ENCODE results near the gene RAPGEF6. TPM values are rescaled to one million over a fixed set of nuclear protein-coding genes. Genes with fewer than 3 reads are reported as not detected.

RAPGEF6 gene
- total RNA-seq, 1 experiment from 2014 or later: 27.6 TPM

DNA sequence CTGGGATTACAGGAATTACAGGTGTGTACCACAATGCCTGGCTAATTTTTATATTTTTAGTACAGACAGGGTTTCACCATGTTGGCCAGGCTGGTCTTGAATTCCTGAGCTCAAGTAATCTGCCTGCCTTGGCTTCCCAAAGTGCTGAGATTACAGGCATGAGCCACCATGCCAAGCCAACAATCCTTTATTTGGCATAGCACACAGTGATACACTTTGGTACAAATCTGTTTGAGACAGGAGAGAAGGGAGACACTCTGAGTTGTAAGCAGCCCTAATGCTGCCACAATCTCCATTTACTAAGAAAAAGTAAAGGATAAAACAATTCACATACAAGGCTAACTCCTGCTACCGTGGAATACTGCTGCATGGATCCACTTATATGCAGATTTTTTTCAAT is 177.8 kb downstream of the RAPGEF6 start:
- Histone ChIP-seq H3K4me1 (no peaks in the 10 kb centered on the region), H3K4me3 (no peak overlapping the region), H3K27ac (no peak overlapping the region), H3K36me3 (peaks cover 12% of the 10 kb centered on the region), H3K9me3 (replicated peaks) (no peaks in the 10 kb centered on the region), H3K27me3 (no peaks in the 10 kb centered on the region)
- no peak for DNase-seq

DNA sequence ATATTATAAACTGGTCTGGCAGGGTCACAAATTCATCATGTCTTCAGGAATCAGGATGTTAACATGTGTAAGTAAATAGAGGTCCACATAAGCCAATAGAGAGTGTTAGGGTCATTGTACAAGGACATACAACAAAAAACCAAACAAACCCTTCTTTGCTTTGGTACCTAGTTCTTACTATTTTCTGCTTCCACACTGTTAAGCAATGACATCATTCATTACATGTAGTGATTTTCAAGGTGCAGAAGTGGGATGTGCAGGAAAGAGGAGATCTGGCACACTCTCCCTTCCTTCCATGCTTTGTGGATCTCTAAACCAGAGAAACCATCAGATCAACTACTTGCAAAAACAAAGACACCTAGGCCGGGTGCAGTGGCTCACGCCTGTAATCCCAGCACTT is 184.1 kb downstream of the RAPGEF6 start:
- Histone ChIP-seq H3K27me3 (no peaks in the 10 kb centered on the region), H3K27ac (no peak overlapping the region), H3K4me1 (no peaks in the 10 kb centered on the region), H3K4me3 (no peak overlapping the region), H3K36me3 (peaks cover 17% of the 10 kb centered on the region), H3K9me3 (replicated peaks) (no peaks in the 10 kb centered on the region)
- no peak for DNase-seq

DNA sequence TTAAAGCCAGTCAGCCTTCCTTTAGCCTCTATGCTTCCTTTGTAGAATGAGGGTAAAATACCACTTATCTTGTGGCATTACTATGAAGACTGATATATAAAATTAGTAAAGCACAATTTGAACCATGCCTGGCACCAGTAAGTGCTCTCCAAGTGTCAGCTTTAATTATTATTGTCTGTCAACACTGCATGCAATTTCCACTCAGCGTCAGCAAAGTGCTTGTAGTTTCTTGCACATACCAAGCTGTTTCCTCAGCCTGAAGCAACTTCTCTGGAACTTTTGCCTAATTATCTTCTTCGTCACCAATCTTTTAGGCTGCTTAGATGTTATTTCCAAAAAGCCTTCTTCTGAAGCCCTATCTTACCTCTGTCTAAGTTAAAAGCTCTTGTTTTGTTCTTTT is 193.8 kb downstream of the RAPGEF6 start:
- Histone ChIP-seq H3K36me3 (peaks cover 34% of the 10 kb centered on the region), H3K27me3 (no peaks in the 10 kb centered on the region), H3K27ac (no peak overlapping the region), H3K9me3 (replicated peaks) (no peaks in the 10 kb centered on the region), H3K4me1 (no peaks in the 10 kb centered on the region), H3K4me3 (no peak overlapping the region)
- no peak for DNase-seq

DNA sequence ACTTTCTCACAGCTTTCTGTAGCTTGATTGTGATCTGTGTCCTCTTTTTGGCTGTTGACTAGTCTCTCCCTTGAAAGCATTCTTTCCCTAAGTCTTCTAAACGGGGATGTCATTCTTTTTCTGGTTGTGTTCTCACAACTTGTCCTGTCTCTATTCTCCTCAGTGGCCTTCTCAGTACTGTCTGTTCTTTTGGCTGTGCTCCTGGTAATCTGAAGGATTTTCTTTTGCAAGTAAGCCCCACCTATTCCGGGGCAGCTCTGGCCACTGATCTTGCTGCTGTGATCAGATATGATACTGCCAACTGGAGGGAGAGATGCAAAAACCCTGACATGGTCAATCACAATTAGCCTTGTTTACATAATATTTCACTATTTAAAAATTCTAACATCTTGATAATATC is 198.9 kb downstream of the RAPGEF6 start:
- Histone ChIP-seq H3K36me3 (peaks cover 39% of the 10 kb centered on the region), H3K27ac (no peak overlapping the region), H3K4me1 (no peaks in the 10 kb centered on the region), H3K9me3 (replicated peaks) (no peaks in the 10 kb centered on the region), H3K27me3 (no peaks in the 10 kb centered on the region), H3K4me3 (no peak overlapping the region)
- DNase-seq: no peak

GRCh38 chr5:131433109-131433508 is 201.9 kb downstream of the RAPGEF6 start:
- no peak overlapping the region for H3K4me3 ChIP-seq
- H3K36me3 ChIP-seq: peaks cover 36% of the 10 kb centered on the region
- no peak overlapping the region for H3K27ac ChIP-seq

GRCh38 chr5:131431794-131432193 is 203.2 kb downstream of the RAPGEF6 start:
- Histone ChIP-seq H3K9me3 (replicated peaks) (no peaks in the 10 kb centered on the region), H3K4me3 (no peak overlapping the region), H3K36me3 (peaks cover 39% of the 10 kb centered on the region), H3K27ac (no peak overlapping the region), H3K4me1 (no peaks in the 10 kb centered on the region), H3K27me3 (no peaks in the 10 kb centered on the region)
- no peak for DNase-seq

More at GRCh38 chr5:131433109-131433508, 201.9 kb downstream of the RAPGEF6 start:
- Histone ChIP-seq H3K4me1 (no peaks in the 10 kb centered on the region), H3K9me3 (replicated peaks) (no peaks in the 10 kb centered on the region), H3K27me3 (no peaks in the 10 kb centered on the region)
- DNase-seq: no peak

DNA sequence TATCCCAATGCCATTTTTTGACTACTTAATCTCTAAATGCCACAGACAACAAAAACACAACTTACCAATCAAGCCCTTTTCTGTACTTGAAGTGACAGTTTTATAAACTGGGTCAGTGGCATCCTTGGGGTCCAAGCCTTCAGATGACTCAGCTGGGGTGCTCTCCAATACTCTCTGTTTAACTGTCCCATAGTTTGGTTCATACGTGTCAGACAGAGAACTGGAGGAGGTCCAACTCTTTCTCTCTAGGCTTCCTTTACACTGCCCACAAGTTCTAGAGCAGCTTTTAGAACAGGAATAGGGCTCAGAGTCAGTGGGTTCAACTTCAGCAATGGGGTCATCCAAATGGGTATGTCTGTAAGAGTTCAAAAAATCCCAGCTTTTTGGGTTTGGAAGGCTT is 204.2 kb downstream of the RAPGEF6 start:
- DNase-seq: no peak
- Histone ChIP-seq H3K27me3 (no peaks in the 10 kb centered on the region), H3K36me3 (peaks cover 36% of the 10 kb centered on the region), H3K27ac (no peak overlapping the region), H3K4me3 (no peak overlapping the region), H3K4me1 (no peaks in the 10 kb centered on the region), H3K9me3 (replicated peaks) (no peaks in the 10 kb centered on the region)

- H3K9me3 ChIP-seq (replicated peaks): no peaks in the 10 kb centered on the region
- no peaks in the 10 kb centered on the region for H3K4me1 ChIP-seq
- H3K4me3 ChIP-seq: no peak overlapping the region
- no peaks in the 10 kb centered on the region for H3K27me3 ChIP-seq
- DNase-seq: no peak
- H3K36me3 ChIP-seq: peaks cover 17% of the 10 kb centered on the region
- H3K27ac ChIP-seq: no peak overlapping the region
Observed at GRCh38 chr5:131426011-131426410, 209.0 kb downstream of the RAPGEF6 start.

DNA sequence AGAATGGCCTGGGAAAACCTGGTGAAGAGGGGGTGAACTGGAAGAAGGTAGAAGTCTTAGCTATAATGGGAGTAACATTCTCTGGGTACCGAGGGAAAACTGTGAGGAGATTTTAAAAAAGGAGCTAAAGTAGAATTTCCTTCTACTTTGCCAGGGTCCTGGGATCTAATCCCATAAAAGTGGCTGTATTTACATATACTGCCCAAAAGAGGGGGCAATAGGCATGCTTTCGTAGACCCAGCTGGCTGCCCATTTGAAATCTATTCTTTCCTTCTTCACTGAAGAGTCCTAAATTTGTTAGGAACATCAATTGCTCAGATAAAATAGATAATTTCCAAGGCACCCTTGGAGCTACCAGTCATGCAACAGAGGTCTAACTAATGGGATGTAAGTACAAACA is 212.0 kb downstream of the RAPGEF6 start:
- H3K9me3 ChIP-seq (replicated peaks): no peaks in the 10 kb centered on the region
- no peaks in the 10 kb centered on the region for H3K4me1 ChIP-seq
- H3K27me3 ChIP-seq: no peaks in the 10 kb centered on the region
- H3K27ac ChIP-seq: no peak overlapping the region
- H3K4me3 ChIP-seq: no peak overlapping the region
- H3K36me3 ChIP-seq: peaks cover 4% of the 10 kb centered on the region; the same call in 1 of the 2 replicates
- peak; percentile 15 to 56 for DNase-seq

DNA sequence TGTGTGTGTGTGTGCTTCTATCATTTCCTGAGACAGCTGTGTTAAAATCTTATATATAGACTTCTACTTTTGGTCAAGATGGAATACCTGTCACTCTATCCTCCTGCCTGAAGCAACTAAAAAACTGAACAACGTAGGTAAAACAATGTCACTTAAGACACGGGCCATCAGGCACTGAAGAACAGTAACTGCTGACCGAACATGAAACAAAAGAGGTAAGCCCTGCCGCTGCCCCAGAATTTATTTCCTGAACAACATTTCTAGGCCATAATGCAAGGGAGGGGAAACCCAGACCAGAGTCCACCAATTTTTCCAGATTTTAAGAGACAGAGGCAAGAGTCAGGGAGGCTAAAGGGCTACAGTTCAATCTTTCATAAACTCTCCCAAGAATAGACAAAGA is 215.2 kb downstream of the RAPGEF6 start:
- H3K27me3 ChIP-seq: no peaks in the 10 kb centered on the region
- H3K4me3 ChIP-seq: no peak overlapping the region
- no peaks in the 10 kb centered on the region for H3K9me3 ChIP-seq (replicated peaks)
- no peak overlapping the region for H3K27ac ChIP-seq
- no peaks in the 10 kb centered on the region for H3K4me1 ChIP-seq
- H3K36me3 ChIP-seq: no peaks in the 10 kb centered on the region
- DNase-seq: no peak

GRCh38 chr5:131418846-131419245 is 216.2 kb downstream of the RAPGEF6 start:
- H3K4me1 ChIP-seq: no peaks in the 10 kb centered on the region
- no peaks in the 10 kb centered on the region for H3K27me3 ChIP-seq
- no peak overlapping the region for H3K4me3 ChIP-seq
- H3K9me3 ChIP-seq (replicated peaks): no peaks in the 10 kb centered on the region
- no peak overlapping the region for H3K27ac ChIP-seq
- no peaks in the 10 kb centered on the region for H3K36me3 ChIP-seq
- no peak for DNase-seq

DNA sequence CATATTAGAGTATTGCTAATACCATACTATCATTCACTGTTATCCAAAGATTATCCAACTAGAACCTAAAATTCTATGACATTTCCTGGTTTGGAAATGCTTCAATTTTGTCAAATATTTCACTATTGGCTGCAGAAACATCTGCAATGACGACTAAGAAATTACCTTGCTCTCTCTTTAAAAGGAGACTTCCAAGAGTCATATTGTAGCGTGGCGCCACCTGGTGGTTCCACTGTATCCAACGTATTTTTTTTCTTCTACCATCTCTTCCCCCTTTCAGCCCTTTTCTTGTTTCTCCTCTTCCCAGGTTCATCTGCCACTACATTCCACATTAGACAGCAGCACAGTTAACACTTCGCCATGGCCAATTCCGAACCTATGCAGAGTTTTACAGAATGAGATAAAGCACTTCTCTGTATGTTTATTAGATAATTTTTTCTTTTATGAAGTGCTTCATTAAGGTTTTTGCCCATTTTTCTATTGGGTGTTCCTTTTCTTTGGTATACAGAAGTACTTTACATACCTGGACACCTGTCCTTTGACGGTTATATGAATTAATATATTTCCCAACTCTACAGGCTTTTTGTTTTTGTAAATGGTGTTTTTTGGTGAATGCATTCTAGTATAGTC is 217.7 kb downstream of the RAPGEF6 start:
- DNase-seq: peak; percentile 65 to 87
- no peak overlapping the region for H3K27ac ChIP-seq
- no peaks in the 10 kb centered on the region for H3K27me3 ChIP-seq

DNA sequence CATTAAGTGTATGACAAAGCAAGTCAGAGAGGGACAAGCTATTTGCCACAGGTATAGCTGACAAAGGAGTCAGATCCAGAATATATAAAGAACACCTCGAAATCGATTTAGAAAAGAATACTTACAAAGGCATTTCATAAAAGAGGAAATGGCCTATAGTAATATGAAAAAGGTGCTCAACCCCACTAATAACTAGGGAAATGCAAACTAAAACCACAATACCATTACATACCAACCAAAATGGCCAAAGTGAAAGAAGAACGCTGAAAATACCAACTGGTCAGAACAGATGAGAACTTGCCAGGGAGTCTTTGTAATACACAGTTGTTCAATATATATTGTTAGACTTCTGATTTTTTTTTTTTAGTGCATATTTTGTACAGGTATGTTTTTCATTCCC is 218.3 kb downstream of the RAPGEF6 start:
- DNase-seq: no peak
- Histone ChIP-seq H3K27me3 (no peaks in the 10 kb centered on the region), H3K36me3 (no peaks in the 10 kb centered on the region), H3K4me1 (no peaks in the 10 kb centered on the region), H3K27ac (no peak overlapping the region), H3K9me3 (replicated peaks) (no peaks in the 10 kb centered on the region), H3K4me3 (no peak overlapping the region)

More for the DNA sequence above, 217.7 kb downstream of the RAPGEF6 start:
- Histone ChIP-seq H3K9me3 (replicated peaks) (no peaks in the 10 kb centered on the region), H3K4me3 (no peak overlapping the region), H3K36me3 (no peaks in the 10 kb centered on the region), H3K4me1 (no peaks in the 10 kb centered on the region)

GRCh38 chr5:131413605-131414559 is 221.1 kb downstream of the RAPGEF6 start:
- Histone ChIP-seq H3K4me1 (no peaks in the 10 kb centered on the region), H3K36me3 (no peaks in the 10 kb centered on the region), H3K27ac (no peak overlapping the region), H3K9me3 (replicated peaks) (no peaks in the 10 kb centered on the region), H3K4me3 (no peak overlapping the region), H3K27me3 (no peaks in the 10 kb centered on the region)
- DNase-seq: no peak

DNA sequence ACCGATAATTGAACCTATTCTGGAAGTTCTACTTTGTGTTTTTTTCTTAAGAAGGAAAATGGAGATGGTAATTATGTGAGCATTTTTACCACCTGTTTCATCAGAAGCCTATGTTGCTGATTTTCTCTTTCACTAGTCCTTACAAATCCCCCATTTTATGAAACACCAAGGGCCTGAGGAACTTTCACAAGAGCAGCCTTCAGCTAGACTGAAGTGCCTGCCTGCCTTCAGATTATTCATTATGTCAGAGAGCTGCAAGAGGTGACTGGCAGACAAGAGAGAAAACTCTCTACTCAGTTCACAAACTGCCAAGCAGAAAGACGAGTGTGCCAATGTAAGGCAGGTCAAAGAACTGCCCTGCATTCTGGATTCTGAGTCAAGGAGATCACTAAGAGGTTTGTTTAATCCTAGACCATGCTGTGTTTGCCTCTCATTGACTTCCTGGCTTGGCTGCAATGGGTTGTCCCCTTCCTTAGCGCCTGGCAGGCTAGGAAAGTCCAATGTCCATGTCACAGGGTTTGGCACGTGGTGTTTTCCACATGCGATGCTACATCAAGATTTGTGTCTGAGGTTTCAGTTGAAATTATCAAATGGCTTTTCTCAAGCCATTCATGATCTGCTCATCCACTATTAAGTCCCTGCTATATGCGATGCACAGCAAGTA is 227.9 kb downstream of the RAPGEF6 start:
- H3K36me3 ChIP-seq: peaks cover 10% of the 10 kb centered on the region
- no peak for DNase-seq
- H3K27me3 ChIP-seq: no peaks in the 10 kb centered on the region
- H3K4me1 ChIP-seq: no peaks in the 10 kb centered on the region
- no peak overlapping the region for H3K4me3 ChIP-seq
- H3K27ac ChIP-seq: no peak overlapping the region
- H3K9me3 ChIP-seq (replicated peaks): peaks cover 3% of the 10 kb centered on the region

Measured in SJCRH30 (cell line).